ENCODE measurements around the gene PHYKPL.

GRCh38 chr5:178240766-178241165, 8.2 kb upstream of the PHYKPL start:
- TF ChIP-seq MYBL2 (CRISPR knock-in tag; IDR thresholded peaks at IDR 0.05) (no peak), TEAD4 (CRISPR knock-in tag; IDR thresholded peaks at IDR 0.05) (no peak), CTCF (IDR thresholded peaks at IDR 0.05) (no peak), SMAD3 (CRISPR knock-in tag; IDR thresholded peaks at IDR 0.05; ENCODE audit: borderline replicate concordance) (no peak), RELA (CRISPR knock-in tag; IDR thresholded peaks at IDR 0.05; ENCODE audit: borderline replicate concordance) (no peak), NR2C2 (CRISPR knock-in tag; IDR thresholded peaks at IDR 0.05) (no peak), E2F1 (CRISPR knock-in tag; IDR thresholded peaks at IDR 0.05) (no peak), STAT6 (CRISPR knock-in tag; conservative IDR thresholded peaks at IDR 0.05; ENCODE audit: low read depth) (no peak), EMX1 (CRISPR knock-in tag; IDR thresholded peaks at IDR 0.05) (no peak)

Measured in WTC11 (cell line).